Mesodermal cell (in vitro differentiated cells): ENCODE measurements around the gene TLR2.

Experiments
- H3K27ac ChIP-seq: 2 replicates; pipeline ENCODE4 v1.7.0; 2013; ENCODE audit warnings: mild to moderate bottlenecking, low read depth, low read length, moderate library complexity; ENCODE audit not compliant: severe bottlenecking
- H3K36me3 ChIP-seq: 2 replicates; pipeline ENCODE4 v1.7.1; 2013; ENCODE audit warnings: mild to moderate bottlenecking, low read length, moderate library complexity; ENCODE audit not compliant: control insufficient read depth, insufficient read depth
- H3K4me1 ChIP-seq: one replicate; pipeline ENCODE4 v1.7.1; 2013; ENCODE audit warnings: mild to moderate bottlenecking, low read length; ENCODE audit not compliant: insufficient read depth, control insufficient read depth, poor library complexity, severe bottlenecking
- H3K4me3 ChIP-seq: 2 replicates; pipeline ENCODE4 v1.7.0; 2013; ENCODE audit warnings: low read length, control low read depth, mild to moderate bottlenecking; ENCODE audit not compliant: insufficient read depth, poor library complexity, severe bottlenecking; ENCODE audit errors: extremely low read depth
- H3K9me3 ChIP-seq: 2 replicates; pipeline ENCODE4 v1.7.1; 2013; ENCODE audit warnings: mild to moderate bottlenecking, low read length, moderate library complexity; ENCODE audit not compliant: control insufficient read depth
- WGBS, 2 experiments: methylation state at CpG; one replicate each; pipeline ENCODE4 v1.1.5; 2013; ENCODE audit warnings: missing lambda C conversion rate in 2 of 2; ENCODE audit not compliant: insufficient coverage in 2 of 2; 5-methylcytosine and 5-hydroxymethylcytosine counted together

The TLR2 gene

DNA sequence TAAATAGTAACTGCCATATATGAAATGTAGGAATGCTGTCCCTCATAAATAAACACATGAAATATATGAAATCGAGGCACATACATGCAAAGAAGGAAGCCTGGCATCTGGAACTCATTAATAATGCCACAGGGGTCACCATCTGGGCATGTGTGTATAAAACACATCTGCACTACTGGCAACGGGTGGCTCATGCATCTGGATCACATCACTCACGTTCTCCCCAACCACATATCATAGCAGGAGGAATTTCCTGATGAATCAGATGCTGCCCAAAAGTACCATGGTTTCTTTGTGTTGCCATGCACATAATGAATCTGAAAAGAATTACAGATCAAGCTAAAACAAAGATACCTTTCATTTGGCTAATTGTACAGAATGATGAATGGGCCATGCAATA, 47.2 kb downstream of the TLR2 start:
- 89 to 100% methylated on average over 1 to 2 of the region's 3 CpGs for WGBS, 2 experiments
- Histone ChIP-seq H3K27ac (no peak overlapping the region), H3K36me3 (no peaks in the 10 kb centered on the region), H3K9me3 (no peaks in the 10 kb centered on the region), H3K4me3 (no peak overlapping the region), H3K4me1 (no peaks in the 10 kb centered on the region)

DNA sequence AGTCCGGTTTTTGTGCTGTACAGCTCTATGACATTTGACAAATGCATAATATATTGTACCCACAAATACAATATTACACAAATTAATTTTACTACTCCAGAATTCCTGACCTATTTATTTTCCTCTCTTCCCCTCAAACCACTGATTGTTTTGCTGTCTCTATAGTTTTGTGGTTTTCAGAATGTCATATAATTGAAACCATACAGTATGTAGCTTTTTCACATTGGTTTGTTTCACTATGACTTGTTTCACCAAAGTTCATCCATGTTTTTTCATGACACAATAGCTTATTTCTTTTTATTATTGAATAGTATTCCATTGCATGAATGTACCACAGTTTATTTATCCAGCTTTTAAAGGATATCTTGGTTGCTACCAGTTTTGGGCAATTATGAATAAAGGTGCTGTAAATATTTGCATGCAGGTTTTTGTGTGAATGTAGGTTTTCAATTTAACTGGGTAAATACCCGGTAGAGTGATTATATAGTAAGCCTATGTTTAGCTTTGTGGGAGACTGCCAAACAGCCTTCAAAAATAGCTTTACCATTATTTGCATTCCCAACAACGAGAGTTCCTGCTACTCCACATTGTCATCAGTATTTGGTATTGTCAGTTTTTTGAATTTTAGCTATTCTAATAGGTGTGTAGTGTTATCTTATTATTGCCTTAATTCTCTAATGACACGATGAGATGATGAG, 49.8 kb downstream of the TLR2 start:
- Histone ChIP-seq H3K9me3 (no peaks in the 10 kb centered on the region), H3K4me1 (no peaks in the 10 kb centered on the region), H3K27ac (no peak overlapping the region), H3K4me3 (no peak overlapping the region), H3K36me3 (no peaks in the 10 kb centered on the region)
- 100% methylated on average over 1 of the region's 4 CpGs; no CpG with 5 or more reads in 1 of the 2 experiments for WGBS, 2 experiments

DNA sequence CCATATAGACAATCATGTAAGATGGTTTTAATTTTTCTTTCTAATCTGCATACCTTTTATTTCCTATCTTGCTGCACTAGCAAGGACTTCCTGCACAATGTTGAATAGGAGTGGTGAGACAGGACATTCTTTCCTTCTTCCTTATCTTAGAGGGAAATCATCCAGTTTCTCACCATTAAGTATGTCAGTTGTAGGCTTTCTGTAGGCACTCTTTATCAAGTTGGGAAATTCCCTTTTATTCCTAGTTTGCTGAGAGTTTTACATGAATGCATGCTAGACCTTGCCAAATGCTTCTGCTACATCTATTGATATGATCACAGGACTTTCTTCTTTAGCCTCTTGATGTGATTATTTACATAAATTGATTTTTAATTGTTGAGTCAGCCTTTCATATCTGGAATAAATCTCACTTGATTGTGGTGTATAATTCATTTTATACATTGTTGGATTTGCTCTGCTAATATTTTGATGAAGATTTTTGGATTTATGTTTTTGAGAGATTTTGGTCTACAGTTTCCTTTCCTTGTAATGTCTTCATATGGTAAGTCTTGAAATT, 51.9 kb downstream of the TLR2 start:
- no peak overlapping the region for H3K27ac ChIP-seq
- peaks cover 6% of the 10 kb centered on the region for H3K9me3 ChIP-seq
- no peak overlapping the region for H3K4me3 ChIP-seq
- no peaks in the 10 kb centered on the region for H3K36me3 ChIP-seq
- H3K4me1 ChIP-seq, result no peaks in the 10 kb centered on the region

DNA sequence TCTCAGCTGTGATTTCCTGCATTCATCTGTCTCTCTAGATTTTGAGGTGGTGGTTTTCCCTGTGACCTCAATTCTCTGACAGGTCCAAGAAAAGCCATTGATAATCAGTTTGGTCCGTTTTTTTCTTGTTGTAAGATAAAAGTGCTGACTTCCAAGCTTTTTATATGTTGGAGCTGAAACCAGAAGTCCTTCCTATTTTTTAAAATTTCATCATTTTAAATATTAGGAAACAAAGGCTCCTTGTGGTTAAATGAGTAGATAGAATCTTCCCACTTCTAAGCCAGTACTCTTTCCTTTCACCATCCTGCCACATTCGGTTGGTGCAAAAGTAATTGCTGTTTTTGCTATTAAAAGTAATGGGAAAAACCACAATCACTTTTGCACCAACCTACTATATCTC, 57.5 kb downstream of the TLR2 start:
- H3K36me3 ChIP-seq, result no peaks in the 10 kb centered on the region
- no peaks in the 10 kb centered on the region for H3K4me1 ChIP-seq
- H3K9me3 ChIP-seq, result peaks cover 10% of the 10 kb centered on the region
- WGBS, 2 experiments, result no CpG with 5 or more reads among the region's 2 CpGs
- H3K27ac ChIP-seq, result no peak overlapping the region
- H3K4me3 ChIP-seq, result no peak overlapping the region

DNA sequence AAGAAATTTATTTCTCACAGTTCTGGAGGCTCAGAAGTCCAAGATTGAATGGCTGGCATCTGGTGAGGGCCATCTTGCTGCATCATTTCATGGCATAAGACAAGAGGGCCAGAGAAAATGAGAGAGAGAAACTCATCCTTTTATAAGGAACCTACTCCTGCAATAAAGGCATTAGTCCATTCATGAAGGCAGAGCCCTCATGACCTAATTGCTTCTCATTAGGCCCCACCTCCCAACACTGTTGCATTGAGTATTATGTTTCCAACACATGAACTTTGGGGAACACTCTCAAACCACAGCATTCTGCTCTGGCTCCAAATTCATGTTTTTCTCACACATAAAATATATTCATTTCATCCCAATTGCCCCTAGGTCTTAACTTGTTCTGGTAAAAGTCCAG, 61.6 kb downstream of the TLR2 start:
- no peak overlapping the region for H3K4me3 ChIP-seq
- H3K36me3 ChIP-seq, result no peaks in the 10 kb centered on the region
- H3K27ac ChIP-seq, result no peak overlapping the region
- H3K9me3 ChIP-seq, result peaks cover 7% of the 10 kb centered on the region
- H3K4me1 ChIP-seq, result no peaks in the 10 kb centered on the region

DNA sequence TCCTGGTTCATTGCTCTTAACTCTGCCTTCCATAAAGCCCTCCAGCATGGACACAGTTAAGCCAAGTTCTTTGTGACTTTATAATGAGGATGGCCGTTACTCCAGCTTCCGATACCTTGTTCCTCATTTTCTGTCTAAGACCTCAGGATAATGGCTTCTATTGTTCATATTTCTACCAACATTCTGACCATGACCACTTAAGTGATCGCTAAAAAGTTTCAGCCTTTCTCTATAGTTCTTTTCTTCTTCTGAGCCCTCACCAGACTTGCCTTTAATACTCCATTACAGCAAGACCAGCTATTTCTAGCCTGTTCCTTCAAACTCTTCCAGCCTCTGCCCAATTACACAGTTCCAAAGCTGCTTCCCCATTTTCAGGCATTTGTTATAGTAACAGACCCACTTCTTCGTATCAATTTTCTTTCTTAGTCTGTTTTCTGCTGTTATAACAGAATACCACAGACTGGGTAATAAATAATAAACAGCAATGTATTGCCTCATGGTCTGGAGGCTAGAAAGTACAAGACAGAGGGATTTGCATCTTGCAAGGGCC, 63.4 kb downstream of the TLR2 start:
- Histone ChIP-seq H3K36me3 (no peaks in the 10 kb centered on the region), H3K4me3 (no peak overlapping the region), H3K4me1 (no peaks in the 10 kb centered on the region), H3K9me3 (no peaks in the 10 kb centered on the region), H3K27ac (no peak overlapping the region)
- 85 to 90% methylated on average over 3 of the region's 4 CpGs for WGBS, 2 experiments

DNA sequence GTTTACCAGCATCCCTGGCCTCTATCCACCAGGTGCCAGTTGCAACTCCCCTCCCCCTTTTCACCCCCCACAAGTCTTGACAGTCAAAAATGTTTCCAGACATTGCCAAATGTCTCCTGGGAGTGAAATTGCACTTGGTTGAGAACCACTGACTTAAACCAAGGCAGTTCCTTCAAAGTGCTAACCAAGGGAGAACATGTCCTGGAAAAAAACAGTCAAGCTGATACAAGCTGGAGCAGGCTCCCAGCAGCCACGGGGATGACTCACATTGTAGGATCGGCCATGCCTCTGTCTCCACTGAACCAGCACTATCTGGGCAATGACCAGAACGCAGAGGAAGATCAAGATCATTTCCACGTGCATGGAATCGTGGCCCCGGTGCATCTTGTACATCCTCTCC, 64.3 kb downstream of the TLR2 start:
- no peaks in the 10 kb centered on the region for H3K36me3 ChIP-seq
- no peaks in the 10 kb centered on the region for H3K4me1 ChIP-seq
- no peak overlapping the region for H3K27ac ChIP-seq
- 74 to 87% methylated on average over 6 of the region's 6 CpGs for WGBS, 2 experiments
- no peak overlapping the region for H3K4me3 ChIP-seq
- no peaks in the 10 kb centered on the region for H3K9me3 ChIP-seq

DNA sequence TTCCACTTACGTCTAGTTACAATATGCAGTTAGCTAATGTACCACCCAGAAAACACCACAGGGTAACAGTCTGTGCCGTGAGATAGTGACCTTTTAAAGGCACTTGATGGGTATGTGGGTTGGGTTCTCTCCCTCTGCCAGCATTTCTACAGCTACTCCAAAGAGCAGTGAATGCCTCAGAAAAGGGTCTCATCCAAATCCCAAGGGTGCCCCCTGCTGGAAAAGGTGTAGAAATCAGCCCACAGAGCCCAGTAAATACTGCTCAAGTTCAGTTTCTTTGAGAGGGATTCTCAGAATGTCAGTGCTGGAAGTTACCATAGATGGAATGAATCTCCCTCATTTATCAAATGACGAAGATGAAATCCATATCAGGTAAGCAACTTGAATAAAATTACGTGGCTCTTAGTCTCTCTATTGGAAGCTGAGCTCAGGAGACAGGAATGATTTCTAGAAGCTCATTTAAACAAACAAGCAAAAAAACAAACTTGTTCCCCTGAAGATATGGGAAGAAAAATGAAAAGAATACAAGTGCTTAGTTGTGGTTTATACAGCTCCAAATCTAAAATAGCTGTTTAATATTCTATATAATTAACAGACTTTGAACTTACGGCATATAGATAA, 66.2 kb downstream of the TLR2 start:
- 60% methylated on average over 1 of the region's 5 CpGs; no CpG with 5 or more reads in 1 of the 2 experiments for WGBS, 2 experiments
- Histone ChIP-seq H3K4me3 (no peak overlapping the region), H3K27ac (no peak overlapping the region)

DNA sequence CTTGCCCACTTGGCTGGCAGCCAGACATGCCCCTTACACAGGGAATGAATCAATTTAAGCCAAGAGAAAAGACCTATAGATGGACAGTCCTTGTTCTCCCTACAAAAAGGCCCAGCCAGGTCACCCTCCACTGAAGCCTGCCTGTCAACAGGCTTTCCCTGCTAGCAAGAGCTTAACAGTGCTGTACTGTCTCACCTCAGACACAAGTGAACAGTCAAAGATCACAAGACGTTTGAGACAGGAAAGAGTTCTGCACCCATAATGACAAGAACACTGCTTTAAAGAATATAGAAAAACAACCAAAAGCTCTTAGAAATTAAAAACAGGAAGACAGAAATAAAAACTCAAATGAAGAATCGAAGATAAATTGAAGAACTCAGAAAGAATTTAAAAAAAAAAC, 71.1 kb downstream of the TLR2 start:
- Histone ChIP-seq H3K36me3 (no peaks in the 10 kb centered on the region), H3K4me1 (no peaks in the 10 kb centered on the region), H3K9me3 (no peaks in the 10 kb centered on the region), H3K4me3 (no peak overlapping the region), H3K27ac (no peak overlapping the region)
- WGBS, 2 experiments, result 100% methylated on average over 1 of the region's 2 CpGs; no CpG with 5 or more reads in 1 of the 2 experiments

More for the DNA sequence above, 66.2 kb downstream of the TLR2 start:
- no peaks in the 10 kb centered on the region for H3K36me3 ChIP-seq
- no peaks in the 10 kb centered on the region for H3K9me3 ChIP-seq
- no peaks in the 10 kb centered on the region for H3K4me1 ChIP-seq
